HG03521 (cell line): ENCODE results near the gene PARD3B.

ENCODE experiments used
- ATAC-seq: cut with Tn5 transposase; IDR thresholded peaks from one replicate; pipeline ENCODE4 v1.9.1; 2021; ENCODE audit warnings: mild to moderate bottlenecking, moderate library complexity; ENCODE audit not compliant: unreplicated experiment

Gene PARD3B

GRCh38 chr2:205169464-205169863, 624.2 kb downstream of the PARD3B start:
- no peak for ATAC-seq

GRCh38 chr2:205170399-205170798, 625.1 kb downstream of the PARD3B start:
- ATAC-seq: no peak

- ATAC-seq: no peak
These were observed 626.1 kb downstream of the PARD3B start for GRCh38 chr2:205171261-205171940.

- ATAC-seq: no peak
These were observed 630.6 kb downstream of the PARD3B start for GRCh38 chr2:205175831-205176230.

GRCh38 chr2:205176546-205176945, 631.3 kb downstream of the PARD3B start:
- no peak for ATAC-seq

- no peak for ATAC-seq
These were observed 632.3 kb downstream of the PARD3B start for GRCh38 chr2:205177546-205177945.

GRCh38 chr2:205180730-205181129, 635.5 kb downstream of the PARD3B start:
- ATAC-seq: no peak

- no peak for ATAC-seq
These were observed 642.5 kb downstream of the PARD3B start for GRCh38 chr2:205187731-205188130.

- ATAC-seq: no peak
These were observed 643.2 kb downstream of the PARD3B start for GRCh38 chr2:205188239-205189138.

GRCh38 chr2:205189301-205189700, 644.0 kb downstream of the PARD3B start:
- ATAC-seq: no peak

- no peak for ATAC-seq
These were observed 645.3 kb downstream of the PARD3B start for GRCh38 chr2:205190528-205190927.

- no peak for ATAC-seq
These were observed 648.0 kb downstream of the PARD3B start for GRCh38 chr2:205193125-205193835.

GRCh38 chr2:205193836-205194228, 648.6 kb downstream of the PARD3B start:
- ATAC-seq: no peak

- ATAC-seq: no peak
These were observed 652.3 kb downstream of the PARD3B start for GRCh38 chr2:205197468-205198139.

GRCh38 chr2:205198140-205198525, 652.9 kb downstream of the PARD3B start:
- no peak for ATAC-seq

GRCh38 chr2:205199165-205199850, 654.0 kb downstream of the PARD3B start:
- ATAC-seq: no peak

GRCh38 chr2:205210494-205210893, 665.2 kb downstream of the PARD3B start:
- ATAC-seq: no peak

- ATAC-seq: no peak
These were observed 667.1 kb downstream of the PARD3B start for GRCh38 chr2:205212357-205212756.

GRCh38 chr2:205216092-205216491, 670.8 kb downstream of the PARD3B start:
- no peak for ATAC-seq

- ATAC-seq: no peak
These were observed 671.3 kb downstream of the PARD3B start for GRCh38 chr2:205216580-205216979.
